A549 treated with Hydrocortisone at 1 μM for 4 hours (cell line): ENCODE measurements around the gene CASP1. TPM values are rescaled to one million over a fixed set of nuclear protein-coding genes. Genes with fewer than 3 reads are reported as not detected.

Experiments
- total RNA-seq: library from RNA; stranded (reverse); fragments of 200-300 nt; extraction: Qiagen RNA extraction; gene quantifications from 5 replicates; pipeline ENCODE4 v1.2.3, GENCODE V29; 2022

The CASP1 gene
- 0.22 to 0.47 TPM (median 0.37 TPM) in 4 of 5 replicates, not detected in the other for total RNA-seq

DNA sequence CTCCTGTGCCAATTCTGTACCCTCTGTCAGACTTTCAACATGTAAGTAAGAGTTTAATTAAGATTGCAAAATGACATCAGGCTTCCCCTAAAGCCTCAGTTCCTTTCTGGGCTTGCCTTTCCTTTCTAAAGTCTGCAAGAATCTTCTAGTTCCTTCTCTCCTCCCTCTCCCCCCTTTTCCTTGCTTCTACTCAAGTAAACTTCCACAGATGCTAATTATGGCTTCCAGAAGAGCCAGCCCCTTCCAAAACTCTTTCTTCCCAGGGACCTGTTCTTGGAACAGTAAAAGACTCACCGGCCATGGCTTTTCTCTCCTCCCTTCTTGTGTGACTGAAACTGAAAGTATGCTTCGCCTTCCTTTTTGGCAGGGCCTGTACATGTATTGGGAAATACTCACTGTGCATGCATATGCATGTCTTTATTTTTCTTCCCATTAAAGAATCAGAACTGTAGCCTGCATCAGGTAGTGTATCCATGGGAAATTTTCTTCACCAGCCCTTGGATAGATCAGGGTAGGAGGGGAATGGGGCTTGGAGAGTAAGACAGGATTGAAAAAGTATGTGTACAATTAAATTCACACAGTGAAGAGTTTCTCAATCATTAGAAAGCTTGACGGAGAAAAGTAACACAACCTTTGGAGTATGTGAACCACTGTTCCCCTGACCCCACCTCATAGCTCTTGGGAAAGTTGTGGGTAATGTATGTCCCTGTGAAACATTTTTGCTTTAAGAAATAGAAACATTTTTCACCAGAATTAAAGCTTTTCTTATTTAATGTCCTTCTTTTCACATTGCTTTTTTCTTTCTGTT is at the start of gene CASP1:
Gene CASP1, minus strand, starts transcription at position 332 of the 808 bp plus-strand sequence. Its CDS starts 31 bp downstream, at position 301.

DNA sequence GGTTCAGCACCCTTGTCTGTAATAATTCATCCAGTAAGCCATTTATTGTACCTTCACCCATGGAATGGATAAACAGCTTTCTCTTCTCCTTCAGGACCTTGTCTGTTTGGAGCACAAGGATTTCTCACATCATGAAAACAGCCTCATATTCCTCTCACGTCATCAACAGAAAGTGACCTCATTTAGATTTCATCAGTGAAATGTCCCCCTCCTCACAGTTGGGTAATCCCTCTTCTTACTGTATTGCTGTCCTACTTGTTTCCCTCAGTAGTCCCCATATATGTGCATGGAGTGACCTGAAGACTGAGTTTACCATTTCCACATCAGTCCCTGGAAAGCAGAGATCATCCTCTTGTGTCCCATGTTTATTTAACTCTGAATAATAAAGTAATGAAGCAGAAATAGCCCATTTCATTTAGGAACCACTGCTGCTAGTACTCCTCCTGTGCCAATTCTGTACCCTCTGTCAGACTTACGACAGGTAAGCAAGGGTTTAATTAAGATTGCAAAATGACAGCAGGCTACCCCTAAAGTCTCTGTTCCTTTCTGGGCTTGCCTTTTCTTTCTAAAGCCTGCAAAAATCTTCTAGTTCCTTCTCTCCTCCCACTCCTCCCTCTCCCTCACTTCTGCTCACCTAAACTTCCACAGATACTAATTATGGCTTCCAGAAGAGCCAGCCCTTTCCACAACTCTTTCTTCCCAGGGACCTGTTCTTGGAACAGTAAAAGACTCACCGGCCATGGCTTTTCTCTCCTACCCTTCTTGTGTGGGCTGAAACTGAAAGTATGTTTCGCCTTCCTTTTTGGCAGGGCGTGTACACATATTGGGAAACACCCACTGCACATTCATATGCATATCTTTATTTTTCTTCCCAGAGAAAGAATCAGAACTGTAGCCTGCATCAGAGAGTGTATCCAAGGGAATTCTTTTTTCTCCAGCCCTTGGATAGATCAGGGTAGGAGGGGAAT is 9.9 kb upstream of the CASP1 start, which contains the start of gene CARD16:
Gene CARD16, minus strand, starts transcription at position 779 of the 968 bp plus-strand sequence. Its CDS starts 38 bp downstream, at position 741.

GRCh38 chr11:105023003-105023402 is 11.9 kb downstream of the CASP1 start, which contains the start of gene CASP5:
Gene CASP5 (minus strand): TSS chr11:105023168. CDS start chr11:105023136, 32 bp downstream.

Other genes with a start within 250 kb of the CASP1 start
- not detected in 5 replicates for gene CASP12, start 136.7 kb downstream of the CASP1 start, total RNA-seq
- gene CASP4, start 66.6 kb downstream of the CASP1 start, total RNA-seq = 3.8 to 5.7 TPM (median 5.0 TPM) in 5 replicates
- gene CASP5, start 12.0 kb downstream of the CASP1 start, total RNA-seq = not detected in 5 replicates
- gene CARD16, start 10.2 kb upstream of the CASP1 start, total RNA-seq = 0.15 to 0.25 TPM in 2 of 5 replicates, not detected in the others
- not detected in 5 replicates for gene CARD18, start 104.6 kb upstream of the CASP1 start, total RNA-seq